ENCODE data around the gene RD3L.
"Not testable (repeated sequence)": the region's sequence is repeated elsewhere in the genome, so short reads cannot be mapped to it uniquely, and the experiment has no call there.

The RD3L gene

DNA sequence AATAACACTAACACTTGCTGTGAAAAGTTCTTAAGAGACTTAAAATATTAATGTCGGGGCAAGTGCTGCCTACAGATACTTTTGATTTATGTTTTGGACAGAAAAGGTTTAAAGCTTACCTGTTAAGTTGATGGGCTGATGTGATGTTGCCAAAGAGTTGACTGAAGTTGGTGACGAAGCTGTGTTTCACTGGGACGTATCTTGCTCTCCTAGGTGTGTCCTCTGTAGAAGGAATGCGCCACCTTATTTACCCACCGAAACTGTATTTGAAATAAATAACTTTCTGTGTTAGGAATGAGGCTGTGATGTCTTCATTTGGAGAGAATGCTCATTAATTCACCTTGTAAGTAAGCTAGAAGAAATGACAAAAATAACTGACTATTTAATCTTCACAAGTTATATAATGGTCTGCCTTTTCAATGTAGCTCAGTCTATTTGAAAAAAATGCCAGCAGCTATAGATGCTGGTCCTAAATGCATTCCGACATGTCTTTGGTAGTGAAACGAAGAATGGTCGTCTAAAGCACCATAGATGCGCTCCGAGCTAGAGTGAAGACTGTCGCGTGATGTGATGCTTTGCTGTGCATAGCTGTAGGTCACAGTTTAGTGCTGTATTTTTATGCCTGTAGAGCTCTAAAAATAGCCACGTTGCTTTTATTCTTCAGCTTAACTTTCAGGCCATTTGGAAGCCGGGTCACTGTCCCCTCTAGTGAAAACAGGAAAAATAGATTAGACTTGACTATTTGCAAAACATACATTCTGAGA is at the start of gene RD3L:
RD3L (minus strand) TSS at position 557 of the 764 bp plus-strand sequence. CDS start 834 bp downstream, outside the sequence.
- no peak for DNase-seq (ENCODE audit: low read depth in 2 of 2)

DNA sequence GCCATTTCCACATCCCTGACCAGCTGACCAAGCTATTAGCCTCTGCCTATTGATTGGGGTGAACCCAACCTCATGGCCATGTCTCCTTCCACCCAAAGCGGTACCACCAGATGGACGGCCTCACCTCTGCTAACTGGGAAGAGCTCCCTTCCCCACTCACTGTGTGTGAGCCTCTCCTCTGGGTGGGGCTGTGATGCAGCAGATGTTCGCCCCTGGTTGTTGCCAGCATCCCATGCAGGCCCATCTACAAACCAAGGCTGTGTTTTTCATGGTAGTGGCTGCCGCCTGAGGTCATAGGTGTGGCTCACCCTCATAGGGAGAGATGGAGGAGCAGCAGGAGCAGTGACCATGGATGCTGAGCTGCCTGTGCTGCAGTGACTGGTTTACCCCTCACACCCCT is 47.6 kb upstream of the RD3L start:
- DNase-seq (ENCODE audit: low read depth in 2 of 2) = no peak

GRCh38 chr14:103989034-103989433 is 46.7 kb upstream of the RD3L start:
- DNase-seq (ENCODE audit: low read depth in 2 of 2) = no peak

DNA sequence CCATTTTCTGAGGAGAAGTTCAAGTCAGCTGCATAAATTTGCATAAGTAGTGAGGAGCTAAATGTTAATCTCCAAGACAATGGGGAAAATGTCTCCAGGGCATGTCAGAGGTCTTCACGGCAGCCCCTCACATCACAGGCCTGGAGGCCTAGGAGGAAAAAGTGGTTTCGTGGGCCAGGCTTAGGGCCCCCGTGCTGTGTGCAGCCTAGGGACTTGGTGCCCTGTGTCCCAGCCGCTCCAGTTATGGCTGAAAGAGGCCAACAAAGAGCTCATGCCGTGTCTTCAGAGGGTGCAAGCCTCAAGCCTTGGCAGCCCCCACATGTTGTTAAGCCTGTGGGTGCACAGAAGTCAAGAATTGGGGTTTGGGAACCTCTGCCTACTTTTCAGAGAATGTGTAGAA is 41.9 kb upstream of the RD3L start:
- no peak for DNase-seq (ENCODE audit: low read depth in 2 of 2)

- not testable (repeated sequence) for DNase-seq (ENCODE audit: low read depth in 2 of 2)
Measured at GRCh38 chr14:103980623-103981238, 38.4 kb upstream of the RD3L start.

GRCh38 chr14:103974575-103974974 is 32.2 kb upstream of the RD3L start:
- no peak for DNase-seq (ENCODE audit: low read depth in 2 of 2)

- no peak for DNase-seq (ENCODE audit: low read depth in 2 of 2)
Measured at GRCh38 chr14:103973354-103973753, 31.0 kb upstream of the RD3L start.

DNA sequence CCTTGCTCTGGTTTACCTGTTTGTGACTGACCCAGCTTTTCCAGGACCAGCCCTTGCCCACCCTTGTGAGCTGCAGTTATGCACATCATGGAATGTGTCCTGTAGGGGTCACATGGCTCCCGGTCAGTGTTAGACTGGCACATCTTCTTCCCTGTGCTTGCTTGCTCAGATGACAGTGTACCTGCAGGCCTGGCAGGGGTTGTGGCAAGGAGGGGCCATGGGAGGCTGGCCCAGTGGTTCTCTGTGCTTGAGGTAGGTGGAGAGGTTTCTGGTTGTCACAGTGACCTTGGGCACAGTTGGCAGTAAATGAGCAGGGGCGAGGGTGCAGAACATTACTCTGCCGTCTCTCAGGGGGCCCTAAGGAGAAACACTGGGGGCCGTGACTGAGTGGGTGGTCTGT is 27.6 kb upstream of the RD3L start:
- DNase-seq (ENCODE audit: low read depth in 2 of 2) = no peak

GRCh38 chr14:103966631-103967030 is 24.3 kb upstream of the RD3L start:
- DNase-seq (ENCODE audit: low read depth in 2 of 2) = no peak

DNA sequence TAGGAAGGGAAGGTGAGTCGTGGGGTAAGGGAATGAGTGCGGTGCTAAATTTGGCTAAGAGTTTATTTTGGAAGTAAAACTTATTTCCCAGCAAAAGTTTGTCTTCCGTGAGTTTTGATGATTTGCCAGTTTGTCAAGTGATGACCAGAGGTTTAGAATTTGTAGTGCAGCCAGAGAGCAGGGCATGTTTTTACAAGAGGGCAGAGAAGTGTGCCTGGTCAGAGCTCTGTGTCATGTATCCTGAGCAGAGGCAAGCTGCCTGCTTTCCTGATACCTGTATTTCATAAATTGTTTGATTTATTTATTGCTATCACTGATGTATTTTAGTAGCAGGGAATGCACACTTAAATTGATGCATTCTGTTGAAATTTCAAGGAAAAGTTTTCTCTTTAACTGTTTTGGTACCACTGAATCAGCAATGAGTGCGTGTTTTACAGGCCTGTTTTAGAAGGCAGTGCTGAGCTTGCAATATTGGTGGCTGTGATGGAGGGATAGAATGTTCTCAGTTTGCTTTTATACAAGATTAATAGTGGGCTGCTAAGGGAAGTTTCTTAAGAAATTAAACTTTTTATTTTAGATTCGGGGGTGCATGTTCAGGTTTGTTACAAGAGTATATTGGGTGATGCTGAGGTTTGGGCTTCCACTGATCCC is 19.7 kb upstream of the RD3L start:
- no peak for DNase-seq (ENCODE audit: low read depth in 2 of 2)

DNA sequence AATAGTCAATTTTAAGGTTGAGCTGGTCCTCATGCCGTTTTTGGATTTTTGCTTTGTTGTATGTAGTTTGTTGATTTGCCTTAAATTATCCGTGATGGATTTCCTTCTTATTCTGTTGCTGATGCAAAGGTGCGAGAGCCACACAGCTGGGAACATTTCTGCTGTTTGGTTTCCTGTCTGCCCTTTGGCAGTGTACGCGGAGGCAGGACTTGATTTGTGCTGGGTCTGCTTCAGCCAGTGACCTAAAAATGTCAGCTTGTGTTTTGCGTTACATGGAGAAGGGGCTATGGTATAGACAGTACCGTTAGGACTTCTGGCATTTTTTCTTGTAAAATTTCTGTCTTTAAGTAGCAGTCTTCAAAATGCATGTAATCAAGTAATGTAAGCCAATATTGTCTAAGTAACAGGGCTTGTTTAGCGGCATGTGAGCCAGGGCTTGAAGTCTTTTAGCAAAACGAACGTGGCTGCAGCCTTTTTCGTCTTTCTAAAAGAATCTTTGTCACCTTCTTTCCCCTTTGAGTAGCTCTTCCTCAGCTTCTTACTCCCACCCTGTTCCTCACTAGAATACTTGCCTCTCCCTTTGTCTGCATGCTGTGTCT is 18.2 kb upstream of the RD3L start:
- no peak for DNase-seq (ENCODE audit: low read depth in 2 of 2)

GRCh38 chr14:103949131-103949790 is 6.9 kb upstream of the RD3L start:
- no peak for DNase-seq (ENCODE audit: low read depth in 2 of 2)

- DNase-seq (ENCODE audit: low read depth in 2 of 2) = no peak
Measured at GRCh38 chr14:103948442-103948841, 6.1 kb upstream of the RD3L start.

DNA sequence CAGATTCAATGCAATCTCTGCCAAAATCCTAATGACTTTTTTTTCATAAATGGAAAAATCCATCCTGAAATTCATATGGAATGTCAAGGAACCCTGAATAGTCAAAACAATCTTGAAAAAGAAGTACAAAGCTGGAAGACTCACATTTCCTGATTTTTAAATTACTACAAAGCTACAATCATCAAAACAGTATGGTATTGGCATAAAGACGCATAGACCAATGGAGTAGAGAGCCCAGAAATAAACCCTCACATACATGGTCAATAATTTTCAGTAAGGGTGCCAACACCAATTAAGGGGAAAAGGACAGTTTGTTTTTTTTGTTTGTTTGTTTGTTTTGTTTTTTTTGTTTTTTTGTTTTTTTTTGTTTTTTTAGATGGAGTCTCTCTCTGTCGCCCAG is 4.6 kb upstream of the RD3L start:
- DNase-seq (ENCODE audit: low read depth in 2 of 2) = no peak

- no peak for DNase-seq (ENCODE audit: low read depth in 2 of 2)
Measured at GRCh38 chr14:103943673-103944072, 1.3 kb upstream of the RD3L start.

DNA sequence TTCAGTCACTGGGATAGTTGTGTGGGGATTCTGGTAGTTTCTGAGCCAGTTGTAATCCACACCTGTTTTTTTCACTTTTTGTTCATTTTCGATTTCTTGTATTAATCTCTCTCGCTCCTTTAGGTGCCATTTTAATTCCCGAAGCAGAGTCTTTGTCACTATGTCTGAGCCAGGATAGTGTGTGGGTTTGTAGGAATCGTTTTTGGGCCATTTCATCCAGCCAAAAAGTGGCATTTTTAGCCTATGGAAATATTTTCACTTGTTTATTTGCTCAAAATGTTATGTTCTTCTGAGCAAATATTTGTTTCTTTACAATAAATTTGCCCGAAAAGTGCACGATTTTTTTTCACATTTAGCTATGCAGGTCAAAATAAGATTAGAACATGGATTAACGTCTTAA is 867 bp downstream of the RD3L start:
- DNase-seq (ENCODE audit: low read depth in 2 of 2) = no peak

GRCh38 chr14:103935102-103935501 is 7.2 kb downstream of the RD3L start:
- no peak for DNase-seq (ENCODE audit: low read depth in 2 of 2)

DNA sequence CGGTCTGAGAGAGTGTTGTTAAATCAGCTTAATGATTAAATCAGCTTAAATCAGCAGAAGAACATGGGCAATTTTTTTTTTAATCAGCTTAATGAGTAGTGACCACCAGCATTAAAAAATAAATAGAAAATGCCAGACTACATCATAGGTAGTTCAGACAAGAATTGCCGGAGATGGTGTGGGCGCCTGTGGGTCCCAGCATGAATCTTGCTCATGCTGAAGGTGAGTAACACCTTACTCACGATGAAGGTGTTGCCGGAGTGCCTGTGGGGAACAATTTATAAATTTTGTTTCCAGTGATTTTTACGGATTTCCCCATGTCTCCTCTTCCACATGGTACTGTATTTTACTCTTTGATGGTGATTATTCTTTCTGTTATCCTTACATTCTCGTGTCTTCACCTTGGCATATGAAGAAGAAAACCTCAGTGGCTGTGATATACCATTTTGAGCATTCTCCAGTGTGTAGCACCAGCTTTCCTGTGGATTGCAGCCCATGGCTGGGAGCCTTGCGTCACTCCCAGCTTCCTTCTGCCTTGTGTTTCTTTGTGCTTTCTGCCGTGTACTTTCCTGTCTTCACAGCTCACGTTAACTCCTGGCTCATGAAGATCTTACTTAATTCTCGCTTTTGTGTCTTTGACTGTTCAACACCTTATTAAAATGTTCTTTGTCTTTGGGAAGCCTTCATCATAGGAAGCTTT is 9.4 kb downstream of the RD3L start:
- no peak for DNase-seq (ENCODE audit: low read depth in 2 of 2)

- no peak for DNase-seq (ENCODE audit: low read depth in 2 of 2)
Measured at GRCh38 chr14:103931422-103931821, 10.9 kb downstream of the RD3L start.

DNA sequence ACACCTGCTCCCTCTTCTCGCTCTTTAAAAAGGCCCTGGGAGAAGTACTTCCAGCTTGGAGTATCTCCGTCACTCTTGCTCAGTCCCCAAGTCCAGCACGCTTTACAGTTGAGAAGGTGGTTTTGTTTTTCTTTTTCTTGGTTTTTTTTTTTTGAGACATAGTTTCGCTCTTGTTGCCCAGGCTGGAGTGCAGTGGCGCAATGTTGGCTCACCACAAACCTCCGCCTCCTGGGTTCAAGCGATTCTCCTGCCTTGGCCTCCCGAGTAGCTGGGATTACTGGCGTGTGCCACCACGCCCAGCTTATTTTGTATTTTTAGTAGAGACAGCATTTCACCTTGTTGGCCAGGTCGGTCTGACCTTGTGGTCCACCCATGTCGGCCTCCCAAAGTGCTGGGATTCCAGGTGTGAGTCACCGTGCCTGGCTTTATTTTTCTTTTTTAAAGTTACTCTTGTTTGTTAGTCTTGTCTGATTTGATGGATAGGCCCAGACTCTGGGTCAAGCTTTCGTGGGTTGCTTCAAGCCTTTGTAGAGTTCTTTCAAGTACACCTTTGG is 12.2 kb downstream of the RD3L start:
- no peak for DNase-seq (ENCODE audit: low read depth in 2 of 2)
